Testis (tissue), 2 donors: Measurements from ENCODE around the gene KDM5B.

Experiments
- POLR2A ChIP-seq: fragments of 450-650 bp; IDR thresholded peaks from one replicate; pipeline ENCODE4 v1.6.1; 2017; ENCODE audit warnings: antibody characterized with exemption, mild to moderate bottlenecking, moderate library complexity
- TF ChIP-seq, protein P1 (sequence below), 3 experiments: fragments of 450-650 bp in 2 of 3; fragments of 200-600 bp in 1 of 3; sonication (generic) in 1 of 3; IDR thresholded peaks; one replicate each; pipeline ENCODE4 v1.5.1; 2016 to 2019; ENCODE audit warnings: antibody characterized with exemption in 3 of 3, mild to moderate bottlenecking in 2 of 3, moderate library complexity in 1 of 3

- TF ChIP-seq, protein P1, sequence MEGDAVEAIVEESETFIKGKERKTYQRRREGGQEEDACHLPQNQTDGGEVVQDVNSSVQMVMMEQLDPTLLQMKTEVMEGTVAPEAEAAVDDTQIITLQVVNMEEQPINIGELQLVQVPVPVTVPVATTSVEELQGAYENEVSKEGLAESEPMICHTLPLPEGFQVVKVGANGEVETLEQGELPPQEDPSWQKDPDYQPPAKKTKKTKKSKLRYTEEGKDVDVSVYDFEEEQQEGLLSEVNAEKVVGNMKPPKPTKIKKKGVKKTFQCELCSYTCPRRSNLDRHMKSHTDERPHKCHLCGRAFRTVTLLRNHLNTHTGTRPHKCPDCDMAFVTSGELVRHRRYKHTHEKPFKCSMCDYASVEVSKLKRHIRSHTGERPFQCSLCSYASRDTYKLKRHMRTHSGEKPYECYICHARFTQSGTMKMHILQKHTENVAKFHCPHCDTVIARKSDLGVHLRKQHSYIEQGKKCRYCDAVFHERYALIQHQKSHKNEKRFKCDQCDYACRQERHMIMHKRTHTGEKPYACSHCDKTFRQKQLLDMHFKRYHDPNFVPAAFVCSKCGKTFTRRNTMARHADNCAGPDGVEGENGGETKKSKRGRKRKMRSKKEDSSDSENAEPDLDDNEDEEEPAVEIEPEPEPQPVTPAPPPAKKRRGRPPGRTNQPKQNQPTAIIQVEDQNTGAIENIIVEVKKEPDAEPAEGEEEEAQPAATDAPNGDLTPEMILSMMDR (IDR thresholded peaks at IDR 0.05), result no peak
- no peak for TF ChIP-seq POLR2A
These were observed 120.4 kb downstream of the KDM5B start for GRCh38 chr1:202687798-202688197.
